ENCODE results near the gene GNPTAB.

GRCh38 chr12:101738920-101739665 lies 91.7 kb downstream of the GNPTAB start, which contains the start of gene SYCP3:
- TF ChIP-seq RNF2 (IDR thresholded peaks at IDR 0.05; ENCODE audit: borderline replicate concordance, low read depth): no peak
- TF ChIP-seq, protein P1, sequence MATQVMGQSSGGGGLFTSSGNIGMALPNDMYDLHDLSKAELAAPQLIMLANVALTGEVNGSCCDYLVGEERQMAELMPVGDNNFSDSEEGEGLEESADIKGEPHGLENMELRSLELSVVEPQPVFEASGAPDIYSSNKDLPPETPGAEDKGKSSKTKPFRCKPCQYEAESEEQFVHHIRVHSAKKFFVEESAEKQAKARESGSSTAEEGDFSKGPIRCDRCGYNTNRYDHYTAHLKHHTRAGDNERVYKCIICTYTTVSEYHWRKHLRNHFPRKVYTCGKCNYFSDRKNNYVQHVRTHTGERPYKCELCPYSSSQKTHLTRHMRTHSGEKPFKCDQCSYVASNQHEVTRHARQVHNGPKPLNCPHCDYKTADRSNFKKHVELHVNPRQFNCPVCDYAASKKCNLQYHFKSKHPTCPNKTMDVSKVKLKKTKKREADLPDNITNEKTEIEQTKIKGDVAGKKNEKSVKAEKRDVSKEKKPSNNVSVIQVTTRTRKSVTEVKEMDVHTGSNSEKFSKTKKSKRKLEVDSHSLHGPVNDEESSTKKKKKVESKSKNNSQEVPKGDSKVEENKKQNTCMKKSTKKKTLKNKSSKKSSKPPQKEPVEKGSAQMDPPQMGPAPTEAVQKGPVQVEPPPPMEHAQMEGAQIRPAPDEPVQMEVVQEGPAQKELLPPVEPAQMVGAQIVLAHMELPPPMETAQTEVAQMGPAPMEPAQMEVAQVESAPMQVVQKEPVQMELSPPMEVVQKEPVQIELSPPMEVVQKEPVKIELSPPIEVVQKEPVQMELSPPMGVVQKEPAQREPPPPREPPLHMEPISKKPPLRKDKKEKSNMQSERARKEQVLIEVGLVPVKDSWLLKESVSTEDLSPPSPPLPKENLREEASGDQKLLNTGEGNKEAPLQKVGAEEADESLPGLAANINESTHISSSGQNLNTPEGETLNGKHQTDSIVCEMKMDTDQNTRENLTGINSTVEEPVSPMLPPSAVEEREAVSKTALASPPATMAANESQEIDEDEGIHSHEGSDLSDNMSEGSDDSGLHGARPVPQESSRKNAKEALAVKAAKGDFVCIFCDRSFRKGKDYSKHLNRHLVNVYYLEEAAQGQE (IDR thresholded peaks at IDR 0.05): no peak
- no peak for TF ChIP-seq POLR2A (IDR thresholded peaks at IDR 0.05; ENCODE audit: low read length)
- TF ChIP-seq ZNF302 (CRISPR knock-in tag; IDR thresholded peaks at IDR 0.05): no peak
- TF ChIP-seq, protein P2, sequence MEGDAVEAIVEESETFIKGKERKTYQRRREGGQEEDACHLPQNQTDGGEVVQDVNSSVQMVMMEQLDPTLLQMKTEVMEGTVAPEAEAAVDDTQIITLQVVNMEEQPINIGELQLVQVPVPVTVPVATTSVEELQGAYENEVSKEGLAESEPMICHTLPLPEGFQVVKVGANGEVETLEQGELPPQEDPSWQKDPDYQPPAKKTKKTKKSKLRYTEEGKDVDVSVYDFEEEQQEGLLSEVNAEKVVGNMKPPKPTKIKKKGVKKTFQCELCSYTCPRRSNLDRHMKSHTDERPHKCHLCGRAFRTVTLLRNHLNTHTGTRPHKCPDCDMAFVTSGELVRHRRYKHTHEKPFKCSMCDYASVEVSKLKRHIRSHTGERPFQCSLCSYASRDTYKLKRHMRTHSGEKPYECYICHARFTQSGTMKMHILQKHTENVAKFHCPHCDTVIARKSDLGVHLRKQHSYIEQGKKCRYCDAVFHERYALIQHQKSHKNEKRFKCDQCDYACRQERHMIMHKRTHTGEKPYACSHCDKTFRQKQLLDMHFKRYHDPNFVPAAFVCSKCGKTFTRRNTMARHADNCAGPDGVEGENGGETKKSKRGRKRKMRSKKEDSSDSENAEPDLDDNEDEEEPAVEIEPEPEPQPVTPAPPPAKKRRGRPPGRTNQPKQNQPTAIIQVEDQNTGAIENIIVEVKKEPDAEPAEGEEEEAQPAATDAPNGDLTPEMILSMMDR (IDR thresholded peaks at IDR 0.05): no peak
- TF ChIP-seq, protein P3, sequence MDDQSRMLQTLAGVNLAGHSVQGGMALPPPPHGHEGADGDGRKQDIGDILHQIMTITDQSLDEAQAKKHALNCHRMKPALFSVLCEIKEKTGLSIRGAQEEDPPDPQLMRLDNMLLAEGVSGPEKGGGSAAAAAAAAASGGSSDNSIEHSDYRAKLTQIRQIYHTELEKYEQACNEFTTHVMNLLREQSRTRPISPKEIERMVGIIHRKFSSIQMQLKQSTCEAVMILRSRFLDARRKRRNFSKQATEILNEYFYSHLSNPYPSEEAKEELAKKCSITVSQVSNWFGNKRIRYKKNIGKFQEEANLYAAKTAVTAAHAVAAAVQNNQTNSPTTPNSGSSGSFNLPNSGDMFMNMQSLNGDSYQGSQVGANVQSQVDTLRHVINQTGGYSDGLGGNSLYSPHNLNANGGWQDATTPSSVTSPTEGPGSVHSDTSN (IDR thresholded peaks at IDR 0.05): no peak
- TF ChIP-seq, protein P4, sequence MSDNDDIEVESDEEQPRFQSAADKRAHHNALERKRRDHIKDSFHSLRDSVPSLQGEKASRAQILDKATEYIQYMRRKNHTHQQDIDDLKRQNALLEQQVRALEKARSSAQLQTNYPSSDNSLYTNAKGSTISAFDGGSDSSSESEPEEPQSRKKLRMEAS (IDR thresholded peaks at IDR 0.05): no peak
- TF ChIP-seq NPAS2 (CRISPR knock-in tag; IDR thresholded peaks at IDR 0.05; ENCODE audit: borderline replicate concordance): no peak
- TF ChIP-seq RARB (CRISPR knock-in tag; IDR thresholded peaks at IDR 0.05): no peak
- no peak for TF ChIP-seq HOXA7 (CRISPR knock-in tag; IDR thresholded peaks at IDR 0.05)
- TF ChIP-seq CHD4 (IDR thresholded peaks at IDR 0.05; ENCODE audit: borderline replicate concordance): no peak
- TF ChIP-seq SMC3 (IDR thresholded peaks at IDR 0.05): no peak

Measured in A549 (cell line).